NCI-H128 (cell line): ENCODE data around the gene ZBTB14.

ENCODE experiments used
- DNase-seq: peaks from one replicate; lab custom pipeline; 2025; ENCODE audit not compliant: unreplicated experiment; lab: John Stamatoyannopoulos, UW

Gene ZBTB14

DNA sequence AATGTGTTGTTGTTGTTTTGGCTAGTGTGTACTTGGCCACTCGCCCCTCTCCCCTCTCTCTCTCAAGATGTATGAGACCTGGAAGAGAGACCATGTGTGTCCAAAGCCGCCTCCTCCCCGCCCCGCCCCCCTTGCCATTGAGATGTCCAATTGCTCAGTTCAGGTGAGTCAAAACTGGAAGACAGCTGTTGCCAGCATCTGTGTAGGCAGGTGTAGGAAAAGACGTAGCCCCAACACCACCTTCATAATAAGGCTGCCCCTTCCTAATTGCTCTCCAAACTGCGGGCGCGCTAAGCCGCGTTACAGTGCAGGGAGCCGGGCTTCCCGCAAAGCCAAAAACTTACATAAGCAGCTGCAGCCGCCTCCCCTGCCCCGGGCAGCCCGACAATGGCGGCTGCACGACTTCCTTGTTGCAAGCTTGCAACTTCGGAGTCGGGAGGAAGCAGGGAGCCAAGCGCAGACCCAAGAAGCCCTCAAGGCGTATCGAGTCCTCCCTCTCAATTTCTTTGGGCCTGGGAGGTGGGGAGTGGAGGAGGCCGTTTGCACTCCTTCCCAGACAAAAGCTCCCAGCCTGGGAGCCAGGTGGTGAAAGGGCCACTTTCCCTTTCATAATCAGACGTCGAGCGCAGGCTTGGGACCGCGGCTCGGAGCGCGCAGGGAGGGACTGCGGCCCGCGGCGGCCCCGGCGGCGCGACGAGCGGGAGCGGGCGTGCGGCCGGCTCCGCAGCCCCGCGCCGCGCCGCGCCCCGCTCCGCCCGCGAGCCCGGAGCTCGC, 882 bp downstream of the ZBTB14 start:
- no peak for DNase-seq

DNA sequence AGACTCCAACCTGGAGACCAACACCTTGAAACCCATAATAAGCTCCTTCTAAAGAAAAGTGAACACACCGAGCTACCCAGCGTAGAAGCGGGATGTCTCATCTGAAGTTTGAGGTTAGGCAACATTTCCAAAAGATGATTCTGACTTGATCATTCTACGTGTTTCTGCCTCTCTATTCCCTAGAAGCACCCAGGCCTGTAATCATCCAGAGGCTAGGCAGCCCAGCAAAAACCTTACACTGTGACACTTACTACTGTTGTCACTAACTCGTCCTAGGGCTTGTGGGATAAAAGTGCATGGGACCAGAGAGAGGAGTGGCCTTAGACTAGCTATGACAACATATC, 1.4 kb downstream of the ZBTB14 start:
- no peak for DNase-seq

DNA sequence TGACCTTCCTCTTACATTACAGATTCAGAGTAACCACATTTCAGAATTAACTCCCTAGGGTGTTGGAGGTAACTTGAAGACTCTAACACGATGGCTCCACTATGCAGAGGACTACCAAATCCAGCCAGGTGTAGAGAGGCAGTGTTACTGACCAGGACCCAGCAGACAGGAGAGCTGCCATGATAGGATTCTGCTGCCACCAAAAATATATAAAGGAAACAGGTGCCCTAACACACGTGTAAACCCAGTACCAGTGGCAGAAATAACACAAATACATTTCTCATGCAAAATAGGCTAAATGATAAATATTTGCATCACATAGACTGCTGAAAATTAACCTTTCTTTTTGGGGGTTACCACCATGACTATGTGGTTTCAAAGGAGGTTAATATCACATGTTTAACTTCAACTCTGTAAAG, 7.0 kb downstream of the ZBTB14 start:
- DNase-seq: no peak

DNA sequence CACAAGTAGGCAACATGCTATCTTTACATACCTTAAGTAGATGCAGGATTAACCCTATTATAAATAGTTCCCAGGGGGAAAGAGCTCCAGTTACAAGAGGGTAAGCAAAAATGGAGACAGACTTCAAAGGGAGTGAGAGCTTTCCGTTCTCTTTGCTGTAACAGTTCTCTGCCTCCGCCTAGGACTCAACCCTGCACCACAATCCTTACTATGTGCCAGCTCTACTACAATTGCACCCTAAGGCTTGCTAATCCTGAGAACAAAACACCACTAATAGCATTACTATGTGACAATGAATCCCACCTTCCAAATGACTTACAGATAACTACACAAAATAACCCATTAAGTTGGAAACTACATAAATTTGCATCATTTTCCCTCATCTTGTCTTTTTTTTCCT, 7.7 kb downstream of the ZBTB14 start:
- no peak for DNase-seq

DNA sequence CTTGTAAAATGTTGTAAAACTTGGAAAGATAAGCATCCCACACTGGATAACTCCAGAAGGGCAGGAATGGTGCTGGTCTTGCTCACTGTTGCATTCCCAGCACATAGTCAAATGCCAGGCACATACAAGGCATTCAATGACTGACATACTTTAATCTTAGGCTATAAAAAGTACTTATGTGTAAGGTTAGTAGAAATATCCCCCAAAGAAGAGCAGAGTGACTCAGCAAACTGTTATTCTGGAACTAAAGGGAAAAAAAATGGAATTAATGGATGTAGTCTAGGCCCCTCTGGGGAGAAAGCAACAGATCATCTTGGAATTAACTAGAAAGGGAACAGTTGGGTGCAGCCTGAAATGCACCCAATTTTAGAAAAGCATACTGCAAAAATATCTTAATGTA, 9.0 kb downstream of the ZBTB14 start:
- no peak for DNase-seq

DNA sequence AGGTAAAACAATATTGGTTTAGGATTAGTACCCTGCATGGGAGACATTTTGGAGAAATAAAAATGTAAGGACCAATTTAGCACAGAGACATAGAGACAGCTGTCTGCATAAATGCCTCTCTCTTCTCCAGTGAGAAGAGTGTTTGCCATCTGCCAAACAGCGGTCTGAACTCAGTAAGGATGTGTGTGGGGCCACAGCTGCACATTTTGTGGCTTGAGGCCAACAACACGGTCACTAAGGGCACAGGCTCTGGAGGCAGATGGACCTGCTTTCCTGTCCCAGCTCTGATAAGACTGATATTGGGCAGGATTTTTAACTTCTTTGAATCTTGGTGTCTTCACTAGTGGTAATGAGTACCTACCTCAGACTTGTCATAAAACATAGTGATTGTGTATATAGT, 10.2 kb downstream of the ZBTB14 start:
- no peak for DNase-seq

DNA sequence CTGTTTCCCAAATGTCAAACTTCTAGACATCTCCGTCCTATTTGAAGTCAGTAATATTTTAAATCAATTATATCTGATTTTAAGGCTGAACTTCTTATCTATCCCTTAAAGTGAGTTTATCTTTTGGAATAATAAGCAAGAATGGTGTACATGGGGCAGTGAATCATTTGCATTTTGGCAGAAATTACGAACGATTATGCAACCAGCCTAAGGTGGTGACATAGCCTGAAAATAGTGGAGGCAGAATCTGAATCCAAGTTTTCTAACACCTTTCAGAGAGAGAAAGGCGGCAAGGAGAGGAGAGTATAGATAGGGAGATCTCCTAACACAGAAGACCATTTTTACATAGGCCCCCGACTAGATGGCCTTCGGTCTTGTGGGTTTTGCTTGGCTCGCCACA, 10.7 kb downstream of the ZBTB14 start:
- no peak for DNase-seq

DNA sequence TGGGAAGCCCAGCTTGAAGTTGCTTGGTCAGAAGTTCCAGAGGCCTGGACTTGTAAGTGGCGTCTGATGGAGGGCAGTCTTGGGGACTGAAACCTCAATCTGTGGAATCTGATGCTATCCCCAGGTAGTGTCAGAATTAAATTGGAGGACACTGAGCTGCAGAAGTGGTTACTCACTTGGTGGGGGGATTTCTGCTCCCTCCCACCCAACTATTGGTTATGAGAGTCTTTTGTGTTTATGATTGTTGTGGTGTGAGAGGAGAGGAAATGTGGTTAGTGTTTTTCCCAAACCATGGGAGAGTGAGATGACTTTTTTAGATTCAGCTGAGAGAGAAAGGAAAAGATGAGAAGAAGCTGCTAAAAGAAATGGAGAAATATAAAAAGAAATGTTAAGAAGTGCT, 12.8 kb downstream of the ZBTB14 start:
- DNase-seq: no peak

DNA sequence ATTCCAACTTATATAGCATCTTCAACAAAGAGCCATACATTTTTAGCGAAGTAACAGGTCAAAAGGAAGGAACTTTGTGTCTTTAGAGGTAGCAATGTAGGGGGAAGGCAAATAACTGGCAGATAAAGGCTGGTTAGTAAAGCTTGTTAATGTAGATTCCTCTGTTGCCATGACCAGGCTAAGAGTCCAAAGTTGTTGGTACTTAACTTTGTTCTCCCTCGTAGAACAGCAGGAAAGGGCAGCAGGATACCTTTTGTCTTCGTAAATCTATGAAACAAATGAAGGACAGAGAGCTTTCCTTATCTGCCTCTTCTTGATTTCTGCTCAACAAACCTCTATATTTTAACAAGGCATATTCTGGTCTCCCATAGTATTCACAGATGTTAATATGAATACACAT, 18.6 kb downstream of the ZBTB14 start:
- DNase-seq: no peak

DNA sequence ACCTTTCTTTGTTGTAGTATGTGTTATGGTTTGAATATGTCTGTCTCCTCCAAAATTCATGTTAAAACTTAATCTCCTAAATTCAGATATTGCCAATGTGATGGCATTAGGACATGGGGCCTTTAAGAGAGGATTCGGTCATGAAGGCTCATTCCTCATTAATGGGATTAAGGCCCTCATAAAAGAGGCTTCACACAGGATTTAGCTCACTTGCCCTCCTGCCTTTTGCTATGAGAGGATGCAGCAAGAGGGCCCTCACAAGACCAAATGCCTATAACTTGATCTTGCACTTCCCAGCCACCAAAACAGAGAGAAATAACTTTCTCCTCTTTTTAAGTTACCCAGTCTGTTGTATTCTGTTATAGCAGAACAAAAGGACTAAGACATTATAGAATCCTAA, 19.7 kb downstream of the ZBTB14 start:
- DNase-seq: no peak

DNA sequence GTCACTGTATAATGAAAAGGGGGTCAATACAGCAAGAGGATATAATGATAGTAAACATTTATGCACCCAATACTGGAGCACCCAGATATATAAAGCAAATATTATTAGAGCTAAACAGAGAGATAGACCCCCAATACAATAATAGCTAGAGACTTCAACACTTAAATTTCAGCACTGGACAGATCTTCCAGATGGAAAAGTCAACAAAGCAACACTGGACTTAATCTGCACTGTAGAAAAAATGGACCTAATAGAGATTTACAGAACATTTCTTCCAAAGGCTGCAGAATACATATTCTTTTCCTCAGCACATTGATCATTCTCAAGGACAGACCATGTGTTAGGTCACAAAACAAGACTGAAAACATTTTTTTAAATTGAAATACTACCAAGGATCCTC, 26.7 kb downstream of the ZBTB14 start:
- DNase-seq: no peak

DNA sequence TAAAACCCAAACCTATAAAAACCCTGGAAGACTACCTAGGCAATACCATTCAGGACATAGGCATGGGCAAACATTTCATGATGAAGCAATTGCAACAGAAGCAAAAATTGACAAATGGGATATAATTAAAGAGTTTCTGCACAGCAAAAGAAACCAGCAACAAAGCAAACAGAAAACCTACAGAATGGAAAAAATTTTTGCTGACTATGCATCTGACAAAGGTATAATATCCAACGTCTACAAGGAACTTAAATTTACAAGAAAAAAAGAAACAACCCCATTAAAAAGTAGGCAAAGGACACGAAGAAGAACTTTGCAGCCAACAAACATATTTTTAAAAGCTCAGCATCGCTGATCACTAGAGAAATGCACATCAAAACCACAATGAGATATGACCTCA, 28.8 kb downstream of the ZBTB14 start:
- DNase-seq: no peak

DNA sequence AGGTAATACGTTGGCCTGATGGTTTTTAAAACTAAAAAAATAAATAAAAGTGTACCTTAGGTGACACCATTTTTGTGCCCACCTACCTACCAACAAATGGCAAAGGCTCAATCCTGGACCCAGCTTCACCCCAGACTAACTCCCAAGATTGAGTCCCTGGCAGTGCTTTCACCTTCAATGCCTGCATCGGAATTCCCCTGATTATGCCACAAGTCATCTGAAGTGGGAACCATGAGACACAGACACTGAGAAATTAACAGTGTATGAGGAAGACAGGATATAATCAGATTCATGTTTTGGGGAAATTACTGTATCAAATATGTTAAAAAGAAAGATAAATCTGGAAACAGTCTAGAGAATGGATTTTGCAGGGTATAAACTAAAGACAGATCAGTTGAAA, 41.6 kb downstream of the ZBTB14 start:
- no peak for DNase-seq

DNA sequence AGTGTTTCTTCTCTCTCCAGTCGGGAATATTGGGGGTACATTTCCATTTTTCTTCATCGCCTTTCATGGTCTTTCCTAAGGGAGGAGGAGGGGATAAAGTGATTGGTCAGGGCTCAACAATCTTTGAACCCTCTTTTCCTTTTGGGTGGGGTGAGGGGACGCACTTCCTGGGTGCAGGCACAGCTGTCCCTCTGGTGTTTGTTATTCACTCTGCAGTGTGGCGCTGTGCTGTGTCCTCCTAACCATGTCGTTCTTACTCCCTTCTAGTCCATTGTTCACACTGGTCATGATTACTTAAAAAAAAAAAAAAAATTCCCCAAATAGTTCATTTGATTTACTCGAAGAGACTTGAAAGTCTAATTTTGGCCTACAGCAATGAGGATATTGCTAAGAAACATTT, 44.4 kb downstream of the ZBTB14 start:
- no peak for DNase-seq

DNA sequence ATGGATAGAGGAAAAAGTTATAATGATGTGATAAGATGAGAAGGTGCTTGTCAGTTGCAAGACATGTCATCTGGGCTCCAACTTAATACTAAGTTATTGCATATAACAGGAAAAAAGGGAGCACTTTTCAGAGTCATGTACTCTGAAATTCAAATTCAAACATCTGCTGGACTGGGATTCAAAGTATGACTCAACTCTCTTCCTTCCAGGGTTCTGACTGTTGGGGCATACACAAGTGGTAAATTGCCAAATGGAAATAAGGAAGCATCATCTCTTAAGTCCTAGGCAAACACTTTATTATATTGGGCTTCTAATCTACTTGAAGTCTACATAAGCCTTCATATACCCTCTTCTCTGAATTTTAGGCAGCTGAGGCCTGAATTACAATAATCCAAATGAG, 44.9 kb downstream of the ZBTB14 start:
- no peak for DNase-seq

DNA sequence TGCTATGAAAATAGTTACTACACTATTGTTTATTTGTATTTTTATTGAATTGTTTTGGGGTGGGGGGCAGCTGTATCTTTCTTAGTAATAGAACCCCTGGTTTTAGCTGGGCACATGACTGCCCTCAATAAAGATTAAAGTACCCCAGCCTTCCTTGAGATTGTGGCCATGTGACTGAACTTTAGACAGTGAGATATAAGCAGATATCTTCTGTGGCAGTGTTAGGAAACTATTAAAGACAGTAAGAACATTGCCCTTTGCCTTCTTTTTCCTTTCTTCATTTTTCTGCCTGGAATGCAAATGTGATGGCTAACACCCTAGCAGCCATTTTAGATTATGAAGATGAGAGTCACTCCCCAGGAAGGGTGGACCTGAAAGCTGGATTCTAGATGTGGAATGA, 50.6 kb downstream of the ZBTB14 start:
- DNase-seq: no peak

DNA sequence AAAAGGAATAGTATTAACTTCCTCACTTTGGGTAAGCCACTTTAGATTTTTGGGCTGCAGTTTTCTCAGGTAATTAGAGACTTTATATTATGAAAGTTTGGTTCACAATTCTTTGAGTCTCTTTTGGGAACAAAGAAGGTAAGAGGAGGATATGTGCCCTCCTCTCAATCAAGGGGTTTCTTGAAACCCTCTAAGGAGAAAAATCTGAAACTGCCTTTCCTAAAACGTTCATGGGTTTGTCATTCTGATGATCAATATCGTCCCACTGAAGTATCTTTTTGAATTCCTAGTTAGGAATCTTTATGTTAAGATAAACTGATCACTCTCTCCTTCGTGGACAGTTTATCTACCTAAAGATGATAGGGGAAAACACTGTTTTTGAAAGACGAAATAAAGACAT, 56.1 kb downstream of the ZBTB14 start:
- DNase-seq: no peak
